OCI-LY7 (cell line): Measurements from ENCODE around the gene DIP2C. TPM values are rescaled to one million over a fixed set of nuclear protein-coding genes. Genes with fewer than 3 reads are reported as not detected.
A peak's percentile ranks its signal among the peaks of the same experiment; 100 is the strongest.

Experiments
- BruUV-seq: library from RNA; stranded (reverse); fragments of 400-500 nt; replicated peaks from 2 replicates; lab custom pipeline; 2021; lab: Mats Ljungman, UMichigan
- CTCF ChIA-PET: fragments of 300-600 bp; sonication (Branson Sonifier 250); formaldehyde crosslinking; loops from one replicate; lab custom pipeline; 2022; ENCODE audit warnings: antibody characterized with exemption; ENCODE audit not compliant: unreplicated experiment; lab: Charles Lee
- POLR2A ChIA-PET: fragments of 300-600 bp; sonication (Branson Sonifier 250); formaldehyde crosslinking; loops from one replicate; lab custom pipeline; 2022; ENCODE audit warnings: antibody characterized with exemption; lab: Charles Lee
- DNase-seq: peaks from one replicate; pipeline ENCODE4 v3.0.0-alpha.2; 2015; ENCODE audit warnings: low spot score
- H2AFZ ChIP-seq: fragments of 200-600 bp; sonication (generic), shearing (Covaris generic); 2 replicates; pipeline ENCODE4 v1.6.1; 2014; ENCODE audit warnings: mild to moderate bottlenecking, antibody characterized with exemption, low read length, moderate library complexity
- H3K27ac ChIP-seq: fragments of 200-600 bp; sonication (generic); 2 replicates; pipeline ENCODE4 v1.5.1; 2014; ENCODE audit warnings: mixed run types, low read depth, mild to moderate bottlenecking, moderate library complexity, low read length, inconsistent platforms; ENCODE audit not compliant: poor library complexity, severe bottlenecking
- H3K36me3 ChIP-seq: fragments of 200-600 bp; sonication (generic); 2 replicates; pipeline ENCODE4 v1.6.1; 2014; ENCODE audit warnings: mild to moderate bottlenecking, antibody characterized with exemption, low read length, moderate library complexity, mixed read lengths; ENCODE audit not compliant: insufficient read depth
- H3K4me1 ChIP-seq: fragments of 200-600 bp; sonication (generic); 2 replicates; pipeline ENCODE4 v1.5.1; 2014; ENCODE audit warnings: mild to moderate bottlenecking, low read length; ENCODE audit not compliant: insufficient read depth, poor library complexity, severe bottlenecking
- H3K4me2 ChIP-seq: fragments of 200-600 bp; sonication (generic); 2 replicates; pipeline ENCODE4 v1.6.1; 2014; ENCODE audit warnings: mild to moderate bottlenecking, low read length
- H3K4me3 ChIP-seq: fragments of 200-600 bp; sonication (generic); 2 replicates; pipeline ENCODE4 v1.5.1; 2014; ENCODE audit warnings: mild to moderate bottlenecking, low read depth, low read length; ENCODE audit not compliant: poor library complexity, severe bottlenecking
- H3K79me2 ChIP-seq: fragments of 200-600 bp; sonication (generic); 2 replicates; pipeline ENCODE4 v1.6.1; 2016; ENCODE audit warnings: low read depth, mild to moderate bottlenecking, low read length, moderate library complexity, mixed read lengths; ENCODE audit not compliant: insufficient read depth
- H3K9me2 ChIP-seq: fragments of 200-600 bp; sonication (generic); 2 replicates; pipeline ENCODE4 v1.6.1; 2016; ENCODE audit warnings: mild to moderate bottlenecking, low read length, mixed read lengths; ENCODE audit not compliant: insufficient read depth
- H3K9me3 ChIP-seq: fragments of 200-600 bp; sonication (generic); 2 replicates; pipeline ENCODE4 v1.6.1; 2014; ENCODE audit warnings: mild to moderate bottlenecking, mixed run types, low read length, mixed read lengths
- H4K20me1 ChIP-seq: fragments of 200-600 bp; sonication (generic); 2 replicates; pipeline ENCODE4 v1.6.1; 2014; ENCODE audit warnings: mild to moderate bottlenecking, antibody characterized with exemption, low read length, moderate library complexity, mixed read lengths; ENCODE audit not compliant: insufficient read depth
- EZH2phosphoT487 ChIP-seq: fragments of 200-600 bp; sonication (generic); IDR thresholded peaks from 2 replicates; pipeline ENCODE4 v1.6.1; 2018; ENCODE audit warnings: low read depth, borderline replicate concordance, mild to moderate bottlenecking, mixed run types, antibody characterized with exemption, low read length, moderate library complexity, mixed read lengths
- intact Hi-C: fragments of 100-400 bp; cut with micrococcal nuclease; formaldehyde crosslinking; loops from one replicate; pipeline ENCODE4 v1.10.0; 2022; ENCODE audit not compliant: unreplicated experiment
- total RNA-seq, 2 experiments: library from RNA; depleted of rRNA in 1 of 2; stranded (reverse); fragments of >200 nt in 1 of 2; shearing (Covaris generic) in 1 of 2; gene quantifications; 2 replicates each; pipeline ENCODE4 v1.2.3, GENCODE V29; 2014 to 2022
- TF ChIP-seq, protein P1 (sequence below): fragments of 200-600 bp; sonication (generic); conservative IDR thresholded peaks from 2 replicates; pipeline ENCODE4 v1.5.1; 2014; ENCODE audit warnings: mild to moderate bottlenecking, antibody characterized with exemption, low read length, moderate library complexity, mixed read lengths

Gene DIP2C
- total RNA-seq, 2 experiments from 2014 or later = 10.9 to 29.5 TPM

DNA sequence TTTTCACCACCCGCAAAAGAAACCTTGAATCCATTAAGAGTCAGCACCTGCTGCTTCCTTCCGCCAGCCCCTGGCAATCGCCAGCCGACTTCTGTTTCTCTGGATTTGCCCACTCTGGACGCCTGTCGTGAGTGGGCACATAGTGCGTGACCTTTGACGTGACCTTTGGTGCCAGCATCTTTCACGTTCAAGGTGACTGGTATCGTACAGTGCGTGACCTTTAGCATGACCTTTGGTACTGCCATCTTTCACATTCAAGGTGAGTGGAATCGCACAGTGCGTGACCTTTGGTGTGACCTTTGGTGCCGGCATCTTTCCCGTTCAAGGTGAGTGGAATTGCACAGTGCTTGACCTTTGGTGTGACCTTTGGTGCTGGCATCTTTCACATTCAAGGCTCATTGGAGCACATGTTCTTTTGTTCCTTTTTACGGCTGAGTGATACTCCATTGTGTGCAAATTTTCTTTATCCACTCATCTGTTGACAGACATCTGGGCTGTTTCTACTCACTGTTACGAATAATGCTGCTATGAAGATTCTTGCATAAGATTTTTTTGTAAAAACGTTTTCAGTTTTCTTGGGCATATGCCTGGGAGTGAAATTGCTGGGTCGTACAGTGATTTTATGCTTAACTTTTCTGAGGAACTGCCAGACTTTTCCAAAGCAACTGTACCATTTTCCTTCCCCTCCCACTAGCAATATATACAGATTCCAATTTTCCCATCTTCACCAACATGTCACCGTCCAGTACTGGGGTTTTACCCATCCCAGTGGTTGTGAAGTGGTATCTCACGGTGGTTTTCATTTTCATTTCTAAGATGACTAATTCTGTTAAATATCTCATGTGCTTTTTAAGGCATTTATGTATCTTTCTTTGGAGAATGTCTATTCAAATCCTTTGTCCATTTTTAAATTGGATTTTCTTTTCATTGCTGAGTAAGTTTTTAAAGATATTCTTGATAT, 145.3 kb downstream of the DIP2C start:
- no peak for DNase-seq
- no peak overlapping the region for H3K4me3 ChIP-seq
- H3K79me2 ChIP-seq = no peaks in the 10 kb centered on the region
- intact Hi-C loops = no loop called here
- TF ChIP-seq, protein P1, sequence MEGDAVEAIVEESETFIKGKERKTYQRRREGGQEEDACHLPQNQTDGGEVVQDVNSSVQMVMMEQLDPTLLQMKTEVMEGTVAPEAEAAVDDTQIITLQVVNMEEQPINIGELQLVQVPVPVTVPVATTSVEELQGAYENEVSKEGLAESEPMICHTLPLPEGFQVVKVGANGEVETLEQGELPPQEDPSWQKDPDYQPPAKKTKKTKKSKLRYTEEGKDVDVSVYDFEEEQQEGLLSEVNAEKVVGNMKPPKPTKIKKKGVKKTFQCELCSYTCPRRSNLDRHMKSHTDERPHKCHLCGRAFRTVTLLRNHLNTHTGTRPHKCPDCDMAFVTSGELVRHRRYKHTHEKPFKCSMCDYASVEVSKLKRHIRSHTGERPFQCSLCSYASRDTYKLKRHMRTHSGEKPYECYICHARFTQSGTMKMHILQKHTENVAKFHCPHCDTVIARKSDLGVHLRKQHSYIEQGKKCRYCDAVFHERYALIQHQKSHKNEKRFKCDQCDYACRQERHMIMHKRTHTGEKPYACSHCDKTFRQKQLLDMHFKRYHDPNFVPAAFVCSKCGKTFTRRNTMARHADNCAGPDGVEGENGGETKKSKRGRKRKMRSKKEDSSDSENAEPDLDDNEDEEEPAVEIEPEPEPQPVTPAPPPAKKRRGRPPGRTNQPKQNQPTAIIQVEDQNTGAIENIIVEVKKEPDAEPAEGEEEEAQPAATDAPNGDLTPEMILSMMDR = no peak
- TF ChIP-seq EZH2phosphoT487 = no peak
- peak overlapping the region; percentile 2; the same call in 1 of the 2 replicates for H3K4me2 ChIP-seq
- no peak overlapping the region for H2AFZ ChIP-seq
- no peaks in the 10 kb centered on the region for H3K9me3 ChIP-seq
- no peaks in the 10 kb centered on the region for H3K9me2 ChIP-seq
- BruUV-seq = no TSS peak
- no peaks in the 10 kb centered on the region for H4K20me1 ChIP-seq
- ChIA-PET POLR2A (no interaction called here), CTCF (no interaction called here)
- H3K36me3 ChIP-seq = no peaks in the 10 kb centered on the region
- no peak overlapping the region for H3K27ac ChIP-seq
- peaks cover 67% of the 10 kb centered on the region for H3K4me1 ChIP-seq

DNA sequence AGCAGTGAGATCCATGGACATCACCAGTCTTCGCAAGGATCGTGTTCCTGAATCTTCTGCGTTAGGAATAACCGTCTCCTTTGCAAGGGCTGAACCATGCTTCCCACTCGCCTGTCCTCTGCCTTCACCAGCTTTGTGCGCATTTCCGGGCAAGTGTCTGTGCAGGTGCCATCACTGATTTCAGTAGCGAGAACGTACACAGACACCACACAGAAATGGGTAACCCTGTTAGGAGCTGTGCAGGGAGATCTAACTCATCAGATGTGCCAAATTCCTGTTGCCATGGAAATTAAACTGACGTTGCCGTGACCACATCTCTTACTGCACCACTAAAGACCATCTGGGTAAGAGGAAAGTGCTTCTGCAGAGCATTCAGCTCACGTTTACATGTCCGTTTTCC, 146.3 kb downstream of the DIP2C start:
- no peak overlapping the region for H2AFZ ChIP-seq
- no peaks in the 10 kb centered on the region for H3K9me3 ChIP-seq
- CTCF ChIA-PET = no interaction called here
- no peak for TF ChIP-seq EZH2phosphoT487
- TF ChIP-seq, protein P1 = no peak
- POLR2A ChIA-PET = no interaction called here
- no peaks in the 10 kb centered on the region for H3K36me3 ChIP-seq
- H3K79me2 ChIP-seq = no peaks in the 10 kb centered on the region
- no peak overlapping the region for H3K27ac ChIP-seq
- intact Hi-C loops = no loop called here
- H3K4me3 ChIP-seq = no peak overlapping the region
- no TSS peak for BruUV-seq
- no peaks in the 10 kb centered on the region for H4K20me1 ChIP-seq
- H3K9me2 ChIP-seq = no peaks in the 10 kb centered on the region
- H3K4me1 ChIP-seq = peaks cover 67% of the 10 kb centered on the region
- DNase-seq = no peak
- peak overlapping the region; percentile 2 for H3K4me2 ChIP-seq
